Smooth muscle cell (in vitro differentiated cells): Measurements from ENCODE around the gene ATRIP. TPM values are rescaled to one million over a fixed set of nuclear protein-coding genes. Genes with fewer than 3 reads are reported as not detected.

Experiments
- DNase-seq: peaks from one replicate; lab custom pipeline; 2025; ENCODE audit not compliant: unreplicated experiment; lab: John Stamatoyannopoulos, UW
- H2AFZ ChIP-seq: fragments of 200-600 bp; sonication (generic); 2 replicates; pipeline ENCODE4 v1.6.0; 2016; ENCODE audit warnings: antibody characterized with exemption, low read depth, mild to moderate bottlenecking
- H3F3A ChIP-seq: fragments of 200-600 bp; sonication (generic); 2 replicates; pipeline ENCODE4 v1.6.0; 2017; ENCODE audit warnings: antibody characterized with exemption, low read depth
- H3K27ac ChIP-seq: fragments of 200-600 bp; sonication (generic); 2 replicates; pipeline ENCODE4 v1.5.1; 2016; ENCODE audit warnings: low read depth, mild to moderate bottlenecking
- H3K27me3 ChIP-seq: fragments of 200-600 bp; sonication (generic); 2 replicates; pipeline ENCODE4 v1.6.1; 2016; ENCODE audit warnings: low read depth, mild to moderate bottlenecking
- H3K36me3 ChIP-seq: fragments of 200-600 bp; sonication (generic); 2 replicates; pipeline ENCODE4 v1.5.1; 2016; ENCODE audit warnings: low read depth
- H3K4me1 ChIP-seq: fragments of 200-600 bp; sonication (generic); 2 replicates; pipeline ENCODE4 v1.5.1; 2016; ENCODE audit warnings: low read depth
- H3K4me2 ChIP-seq: fragments of 200-600 bp; sonication (generic); 2 replicates; pipeline ENCODE4 v1.6.0; 2016; ENCODE audit warnings: mild to moderate bottlenecking
- H3K4me3 ChIP-seq: fragments of 200-600 bp; sonication (generic); 2 replicates; pipeline ENCODE4 v1.5.1; 2016; ENCODE audit warnings: mild to moderate bottlenecking
- H3K79me2 ChIP-seq: fragments of 200-600 bp; sonication (generic); 2 replicates; pipeline ENCODE4 v1.6.0; 2016; ENCODE audit warnings: low read depth, mild to moderate bottlenecking
- H3K9ac ChIP-seq: fragments of 200-600 bp; sonication (generic); 2 replicates; pipeline ENCODE4 v1.6.0; 2016; ENCODE audit warnings: low read depth
- H3K9me3 ChIP-seq: fragments of 200-600 bp; sonication (generic); replicated peaks from 2 replicates; pipeline ENCODE4 v1.5.1; 2016; ENCODE audit warnings: low read depth
- H4K20me1 ChIP-seq: fragments of 200-600 bp; sonication (generic); 2 replicates; pipeline ENCODE4 v1.6.0; 2016; ENCODE audit warnings: low read depth
- WGBS: methylation state at CpG from one replicate; pipeline ENCODE4 v1.1.7; 2016; ENCODE audit warnings: low lambda C conversion rate; 5-methylcytosine and 5-hydroxymethylcytosine counted together
- polyA plus RNA-seq: library from polyadenylated mRNA; unstranded; fragments of >200 nt; fragmentation: Nextera tagmentation; extraction: Ambion mirVana; gene quantifications from 2 replicates; pipeline ENCODE4 v1.2.1, GENCODE V29; 2016
- total RNA-seq: library from RNA; depleted of rRNA; stranded (reverse); fragments of >200 nt; gene quantifications from 2 replicates; pipeline ENCODE4 v1.2.3, GENCODE V29; 2014
- TF ChIP-seq, protein P1 (sequence below): fragments of 200-600 bp; sonication (generic); IDR thresholded peaks from 2 replicates; pipeline ENCODE4 v1.5.1; 2017; ENCODE audit warnings: borderline replicate concordance, mild to moderate bottlenecking, antibody characterized with exemption; ENCODE audit not compliant: insufficient read depth, poor library complexity, severe bottlenecking

ATRIP gene
- total and polyA plus RNA-seq, 2 experiments from 2014 or later, result 4.0 to 7.3 TPM

DNA sequence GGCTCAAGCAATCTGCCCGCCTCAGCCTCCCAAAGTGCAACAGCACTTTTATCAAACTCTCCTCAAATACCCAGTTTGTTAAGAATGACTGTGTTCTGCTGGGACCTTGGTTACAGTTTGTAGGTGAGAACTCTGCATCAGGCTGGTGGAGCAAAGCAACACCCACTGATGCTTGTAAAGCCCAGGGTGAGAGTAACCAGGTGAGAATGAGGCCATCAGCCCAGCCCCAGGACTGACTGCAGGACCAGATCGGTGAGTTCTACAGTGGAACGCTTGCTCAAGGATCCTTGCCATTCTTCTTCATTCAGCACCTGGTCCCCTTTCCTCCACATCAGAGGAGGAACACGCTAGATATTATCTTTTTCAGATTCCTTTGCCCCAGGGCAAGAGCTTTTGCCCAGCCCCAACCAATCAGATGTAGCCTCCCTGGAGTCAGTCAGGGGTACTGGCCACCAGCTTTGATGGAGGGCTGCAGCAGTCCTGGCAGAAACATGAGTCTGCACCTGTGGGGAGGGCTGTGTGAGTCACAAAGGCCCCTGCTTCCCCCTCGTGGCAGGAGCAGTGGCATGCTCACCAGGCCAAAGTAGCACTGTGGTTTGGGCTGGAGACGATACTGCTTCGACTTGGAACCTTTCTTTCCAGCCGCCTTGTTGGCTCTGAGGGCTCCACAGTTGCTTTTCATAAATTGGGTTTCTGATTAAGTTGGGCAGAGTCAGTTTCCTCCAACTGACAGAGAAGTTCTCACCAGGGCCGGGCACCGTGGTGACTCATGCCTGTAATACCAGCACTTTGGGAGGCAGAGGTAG, 60.9 kb downstream of the ATRIP start:
- DNase-seq, result no peak
- Histone ChIP-seq H3K9ac (no peak overlapping the region), H3K27ac (no peak overlapping the region), H3K36me3 (no peaks in the 10 kb centered on the region), H2AFZ (no peak overlapping the region), H3K4me3 (no peak overlapping the region), H3F3A (peaks cover 12% of the 10 kb centered on the region), H3K79me2 (no peaks in the 10 kb centered on the region), H3K4me2 (no peak overlapping the region), H3K4me1 (peaks cover 5% of the 10 kb centered on the region), H4K20me1 (no peaks in the 10 kb centered on the region), H3K9me3 (no peaks in the 10 kb centered on the region), H3K27me3 (no peaks in the 10 kb centered on the region)
- TF ChIP-seq, protein P1, sequence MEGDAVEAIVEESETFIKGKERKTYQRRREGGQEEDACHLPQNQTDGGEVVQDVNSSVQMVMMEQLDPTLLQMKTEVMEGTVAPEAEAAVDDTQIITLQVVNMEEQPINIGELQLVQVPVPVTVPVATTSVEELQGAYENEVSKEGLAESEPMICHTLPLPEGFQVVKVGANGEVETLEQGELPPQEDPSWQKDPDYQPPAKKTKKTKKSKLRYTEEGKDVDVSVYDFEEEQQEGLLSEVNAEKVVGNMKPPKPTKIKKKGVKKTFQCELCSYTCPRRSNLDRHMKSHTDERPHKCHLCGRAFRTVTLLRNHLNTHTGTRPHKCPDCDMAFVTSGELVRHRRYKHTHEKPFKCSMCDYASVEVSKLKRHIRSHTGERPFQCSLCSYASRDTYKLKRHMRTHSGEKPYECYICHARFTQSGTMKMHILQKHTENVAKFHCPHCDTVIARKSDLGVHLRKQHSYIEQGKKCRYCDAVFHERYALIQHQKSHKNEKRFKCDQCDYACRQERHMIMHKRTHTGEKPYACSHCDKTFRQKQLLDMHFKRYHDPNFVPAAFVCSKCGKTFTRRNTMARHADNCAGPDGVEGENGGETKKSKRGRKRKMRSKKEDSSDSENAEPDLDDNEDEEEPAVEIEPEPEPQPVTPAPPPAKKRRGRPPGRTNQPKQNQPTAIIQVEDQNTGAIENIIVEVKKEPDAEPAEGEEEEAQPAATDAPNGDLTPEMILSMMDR, result peak; percentile 32
- 28% methylated on average over 10 of the region's 10 CpGs for WGBS

DNA sequence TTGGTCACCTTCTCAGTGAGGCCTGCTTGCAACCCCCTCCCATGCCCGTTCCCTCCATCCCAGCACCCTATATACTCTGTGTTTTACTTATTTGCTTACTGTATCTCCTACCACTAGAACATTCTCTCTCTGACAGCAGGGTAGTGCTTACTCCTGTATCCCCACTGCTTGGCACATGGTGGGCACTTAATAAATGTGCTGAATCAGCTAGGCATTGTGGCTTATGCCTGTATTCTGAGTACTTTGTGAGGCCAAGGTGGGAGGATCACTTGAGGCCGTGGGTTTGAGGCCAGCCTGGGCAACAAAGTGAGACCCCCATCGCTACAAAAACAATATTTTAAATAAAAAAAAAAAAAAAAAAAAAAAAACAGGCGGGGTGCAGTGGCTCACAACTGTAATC, 65.0 kb downstream of the ATRIP start:
- no peak overlapping the region for H3K4me2 ChIP-seq
- 97% methylated on average over 4 of the region's 4 CpGs for WGBS

DNA sequence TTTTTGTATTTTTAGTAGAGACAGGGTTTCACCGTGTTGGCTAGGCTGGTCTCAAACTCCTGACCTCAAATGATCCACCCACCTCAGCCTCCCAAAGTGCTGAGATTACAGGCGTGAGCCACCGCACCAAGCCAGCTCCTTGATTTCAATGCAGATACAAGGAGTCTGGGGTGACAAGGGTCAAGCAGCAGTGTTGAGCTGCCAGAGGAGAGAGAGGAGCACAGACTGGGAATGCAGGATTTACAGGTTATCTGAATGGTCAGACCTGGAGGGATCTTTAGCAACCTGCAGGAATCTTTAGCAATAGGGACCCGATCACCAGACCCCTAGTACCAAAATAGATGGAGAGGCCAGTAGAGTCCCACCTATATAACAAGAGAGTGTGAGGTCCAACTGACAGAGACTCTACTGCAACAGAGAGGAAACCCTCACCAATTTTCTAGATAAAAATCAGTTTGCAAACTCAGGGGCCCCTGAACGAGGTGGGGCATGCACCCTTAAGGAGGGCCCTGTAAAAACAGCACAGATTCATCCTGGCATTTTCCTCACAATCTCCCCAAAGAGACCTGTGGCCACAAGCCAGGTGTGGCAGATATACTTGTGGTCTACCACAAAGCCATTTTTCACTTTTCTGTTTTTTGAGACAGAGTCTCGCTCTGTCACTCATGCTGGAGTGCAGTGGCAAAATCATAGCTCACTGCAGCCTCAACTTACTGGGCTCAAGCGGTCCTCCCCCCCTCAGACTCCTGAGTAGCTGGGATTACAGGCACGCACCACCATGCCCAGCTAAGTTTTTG, 68.1 kb downstream of the ATRIP start:
- no peak for DNase-seq
- H4K20me1 ChIP-seq, result peaks cover 40% of the 10 kb centered on the region
- H3K27ac ChIP-seq, result no peak overlapping the region
- H3K36me3 ChIP-seq, result no peaks in the 10 kb centered on the region
- WGBS, result 82% methylated on average over 8 of the region's 8 CpGs
- no peaks in the 10 kb centered on the region for H3K4me1 ChIP-seq
- H3K79me2 ChIP-seq, result no peaks in the 10 kb centered on the region
- H3K27me3 ChIP-seq, result no peaks in the 10 kb centered on the region
- H3F3A ChIP-seq, result peaks cover 5% of the 10 kb centered on the region
- no peak overlapping the region for H2AFZ ChIP-seq
- H3K9me3 ChIP-seq, result no peaks in the 10 kb centered on the region
- no peak overlapping the region for H3K4me3 ChIP-seq
- H3K4me2 ChIP-seq, result no peak overlapping the region
- TF ChIP-seq, protein P1, result no peak
- H3K9ac ChIP-seq, result no peak overlapping the region

More for the DNA sequence above, 65.0 kb downstream of the ATRIP start:
- Histone ChIP-seq H3K9me3 (no peaks in the 10 kb centered on the region), H3K9ac (no peak overlapping the region), H3K36me3 (no peaks in the 10 kb centered on the region), H3F3A (peaks cover 9% of the 10 kb centered on the region), H3K4me3 (no peak overlapping the region), H2AFZ (no peak overlapping the region), H3K4me1 (no peaks in the 10 kb centered on the region), H4K20me1 (peaks cover 16% of the 10 kb centered on the region), H3K79me2 (no peaks in the 10 kb centered on the region), H3K27ac (no peak overlapping the region), H3K27me3 (no peaks in the 10 kb centered on the region)
- no peak for DNase-seq
- TF ChIP-seq, protein P1, result no peak

Other genes starting within 250 kb of the ATRIP start
- gene CAMP, start 223.2 kb upstream of the ATRIP start, total RNA-seq, result not detected in 2 replicates
- not detected in 2 replicates for gene CAMP, start 223.2 kb upstream of the ATRIP start, polyA plus RNA-seq
- gene ZNF589, start 205.6 kb upstream of the ATRIP start, total RNA-seq, result 1.4 and 2.7 TPM in 2 replicates
- gene ZNF589, start 205.6 kb upstream of the ATRIP start, polyA plus RNA-seq, result 1.6 and 3.3 TPM in 2 replicates
- gene NME6, start 145.4 kb upstream of the ATRIP start, total RNA-seq, result 19.0 and 22.7 TPM in 2 replicates
- gene NME6, start 145.4 kb upstream of the ATRIP start, polyA plus RNA-seq, result 37.6 and 40.4 TPM in 2 replicates
- gene SPINK8, start 113.1 kb upstream of the ATRIP start, total RNA-seq, result not detected in 2 replicates
- gene SPINK8, start 113.1 kb upstream of the ATRIP start, polyA plus RNA-seq, result not detected in 2 replicates
- gene FBXW12, start 74.5 kb upstream of the ATRIP start, total RNA-seq, result not detected in 2 replicates
- 0.07 TPM in 1 of 2 replicates, not detected in the other for gene FBXW12, start 74.5 kb upstream of the ATRIP start, polyA plus RNA-seq
- gene PLXNB1, start 16.7 kb upstream of the ATRIP start, total RNA-seq, result 24.7 and 26.9 TPM in 2 replicates
- gene PLXNB1, start 16.7 kb upstream of the ATRIP start, polyA plus RNA-seq, result 15.5 and 27.5 TPM in 2 replicates
- gene CCDC51, start 6.6 kb upstream of the ATRIP start, total RNA-seq, result 9.0 and 20.7 TPM in 2 replicates
- gene CCDC51, start 6.6 kb upstream of the ATRIP start, polyA plus RNA-seq, result 17.8 and 18.3 TPM in 2 replicates
- 310 and 343 TPM in 2 replicates for gene TMA7, start 6.5 kb upstream of the ATRIP start, total RNA-seq
- 491 and 511 TPM in 2 replicates for gene TMA7, start 6.5 kb upstream of the ATRIP start, polyA plus RNA-seq
- gene SHISA5, start 57.4 kb downstream of the ATRIP start, total RNA-seq, result 111 and 124 TPM in 2 replicates
- gene SHISA5, start 57.4 kb downstream of the ATRIP start, polyA plus RNA-seq, result 297 and 333 TPM in 2 replicates
- gene PFKFB4, start 110.1 kb downstream of the ATRIP start, total RNA-seq, result 41.4 and 48.8 TPM in 2 replicates
- gene PFKFB4, start 110.1 kb downstream of the ATRIP start, polyA plus RNA-seq, result 37.4 and 47.7 TPM in 2 replicates
- 6.1 and 7.0 TPM in 2 replicates for gene UCN2, start 117.0 kb downstream of the ATRIP start, total RNA-seq
- gene UCN2, start 117.0 kb downstream of the ATRIP start, polyA plus RNA-seq, result 4.3 and 11.6 TPM in 2 replicates
- 45.9 and 57.3 TPM in 2 replicates for gene COL7A1, start 148.6 kb downstream of the ATRIP start, total RNA-seq
- gene COL7A1, start 148.6 kb downstream of the ATRIP start, polyA plus RNA-seq, result 80.7 and 173 TPM in 2 replicates
- gene UQCRC1, start 162.9 kb downstream of the ATRIP start, total RNA-seq, result 206 and 250 TPM in 2 replicates
- 425 and 428 TPM in 2 replicates for gene UQCRC1, start 162.9 kb downstream of the ATRIP start, polyA plus RNA-seq
- gene TMEM89, start 175.0 kb downstream of the ATRIP start, total RNA-seq, result not detected in 2 replicates
- 0.25 and 0.47 TPM in 2 replicates for gene TMEM89, start 175.0 kb downstream of the ATRIP start, polyA plus RNA-seq
- gene SLC26A6, start 188.7 kb downstream of the ATRIP start, total RNA-seq, result 28.4 and 29.4 TPM in 2 replicates
- 34.8 and 42.4 TPM in 2 replicates for gene SLC26A6, start 188.7 kb downstream of the ATRIP start, polyA plus RNA-seq
- 2.5 and 3.1 TPM in 2 replicates for gene CELSR3, start 216.1 kb downstream of the ATRIP start, total RNA-seq
- 1.5 and 2.4 TPM in 2 replicates for gene CELSR3, start 216.1 kb downstream of the ATRIP start, polyA plus RNA-seq
- 18.3 and 21.6 TPM in 2 replicates for gene NCKIPSD, start 239.2 kb downstream of the ATRIP start, total RNA-seq
- 13.8 and 21.9 TPM in 2 replicates for gene NCKIPSD, start 239.2 kb downstream of the ATRIP start, polyA plus RNA-seq